ENCODE results near the gene FCHSD2. TPM values are rescaled to one million over a fixed set of nuclear protein-coding genes. Genes with fewer than 3 reads are reported as not detected.
A peak's percentile ranks its signal among the peaks of the same experiment; 100 is the strongest.
"Not testable (repeated sequence)": the region's sequence is repeated elsewhere in the genome, so short reads cannot be mapped to it uniquely, and the experiment has no call there.

FCHSD2 gene
- total and polyA plus RNA-seq, 5 experiments from 2014 or later = 11.8 to 70.0 (median 15.6) TPM

- H3K4me1 Mint-ChIP-seq = peaks cover 15 to 53% (median 18%) of the 10 kb centered on the region in 4 donors
- POLR2A ChIA-PET = no interaction called here
- H3K27me3 Mint-ChIP-seq = no peaks in the 10 kb centered on the region
- peaks cover 0 to 2% (median 0%) of the 10 kb centered on the region in 9 donors for H3K9me3 Mint-ChIP-seq
- ATAC-seq (no peak), DNase-seq (no peak)
- H3K36me3 Mint-ChIP-seq = peaks cover 0 to 14% (median 0%) of the 10 kb centered on the region in 3 donors
- peak overlapping the region in 2 of 10 donors; percentile 13 to 29 for H3K27ac Mint-ChIP-seq
- H3K4me3 Mint-ChIP-seq = no peak overlapping the region
Observed at GRCh38 chr11:72808331-72808798, 333.8 kb downstream of the FCHSD2 start.

- no peak for ATAC-seq
- peaks cover 0 to 2% (median 0%) of the 10 kb centered on the region in 9 donors for H3K9me3 Mint-ChIP-seq
- DNase-seq = no peak
- POLR2A ChIA-PET = no interaction called here
- H3K36me3 Mint-ChIP-seq = peaks cover 0 to 14% (median 0%) of the 10 kb centered on the region in 3 donors
- H3K4me3 Mint-ChIP-seq = no peak overlapping the region
- H3K4me1 Mint-ChIP-seq = peaks cover 10 to 47% (median 13%) of the 10 kb centered on the region in 4 donors
- peak overlapping the region in 2 of 10 donors; percentile 29 to 80 for H3K27ac Mint-ChIP-seq
- H3K27me3 Mint-ChIP-seq = no peaks in the 10 kb centered on the region
Observed at GRCh38 chr11:72807792-72808191, 334.3 kb downstream of the FCHSD2 start.

GRCh38 chr11:72807021-72807693 is 335.0 kb downstream of the FCHSD2 start:
- Mint-ChIP-seq H3K27ac (peak overlapping the region in 3 of 10 donors; percentile 4 to 41 (median 40)), H3K9me3 (peaks cover 0 to 2% (median 0%) of the 10 kb centered on the region in 9 donors), H3K27me3 (no peaks in the 10 kb centered on the region), H3K36me3 (peaks cover 0 to 14% (median 0%) of the 10 kb centered on the region in 3 donors), H3K4me3 (no peak overlapping the region), H3K4me1 (peaks cover 6 to 43% (median 9%) of the 10 kb centered on the region in 4 donors)
- DNase-seq (no peak), ATAC-seq (no peak)
- POLR2A ChIA-PET = no interaction called here

GRCh38 chr11:72806378-72806777 is 335.7 kb downstream of the FCHSD2 start:
- POLR2A ChIA-PET, DNase-seq, H3K9me3 Mint-ChIP-seq, ATAC-seq, H3K27me3 Mint-ChIP-seq, H3K4me3 Mint-ChIP-seq: not testable (repeated sequence)
- H3K4me1 Mint-ChIP-seq = peaks cover 3 to 37% (median 7%) of the 10 kb centered on the region in 4 donors
- peaks cover 0 to 14% (median 0%) of the 10 kb centered on the region in 3 donors for H3K36me3 Mint-ChIP-seq
- H3K27ac Mint-ChIP-seq = peak overlapping the region in 1 of 10 donors; percentile 19

- no peak for ATAC-seq
Observed at GRCh38 chr11:72805216-72805615, 336.9 kb downstream of the FCHSD2 start.

GRCh38 chr11:72802822-72803221 is 339.3 kb downstream of the FCHSD2 start:
- no peak overlapping the region for H3K4me3 Mint-ChIP-seq

More at GRCh38 chr11:72805216-72805615, 336.9 kb downstream of the FCHSD2 start:
- POLR2A ChIA-PET = interaction anchor here (1.4 kb wide), 1 partner anchor 11 kb away, joined by 4 read pairs; the partner anchor contains the start of gene STARD10
- Mint-ChIP-seq H3K27ac (no peak overlapping the region), H3K27me3 (no peaks in the 10 kb centered on the region), H3K4me1 (peaks cover under 1 to 29% (median 2%) of the 10 kb centered on the region in 4 donors), H3K9me3 (no peaks in the 10 kb centered on the region), H3K4me3 (no peak overlapping the region), H3K36me3 (peaks cover 0 to 9% (median 0%) of the 10 kb centered on the region in 3 donors)
- no peak for DNase-seq

GRCh38 chr11:72799441-72799840 is 342.7 kb downstream of the FCHSD2 start:
- Mint-ChIP-seq H3K27ac (no peak overlapping the region), H3K36me3 (no peaks in the 10 kb centered on the region), H3K27me3 (no peaks in the 10 kb centered on the region), H3K4me1 (peaks cover 5 to 11% (median 5%) of the 10 kb centered on the region in 4 donors), H3K4me3 (no peak overlapping the region), H3K9me3 (no peaks in the 10 kb centered on the region)
- POLR2A ChIA-PET = interaction anchor here (0.7 kb wide), 1 partner anchor 19 kb away, joined by 3 read pairs; no protein-coding TSS in a partner anchor
- DNase-seq (no peak), ATAC-seq (peak in 1 of 2 donors; percentile 44)

More at GRCh38 chr11:72802822-72803221, 339.3 kb downstream of the FCHSD2 start:
- Mint-ChIP-seq H3K36me3 (peaks cover 0 to 2% (median 0%) of the 10 kb centered on the region in 3 donors), H3K9me3 (no peaks in the 10 kb centered on the region), H3K27me3 (no peaks in the 10 kb centered on the region), H3K27ac (no peak overlapping the region), H3K4me1 (peaks cover 0 to 17% (median 2%) of the 10 kb centered on the region in 4 donors)
- POLR2A ChIA-PET = interaction anchor here (1.2 kb wide), 2 partner anchors 9 to 10 kb away, joined by 3 read pairs; partner anchors contain the start of gene STARD10
- ATAC-seq (no peak), DNase-seq (no peak)

GRCh38 chr11:72798361-72798760 is 343.8 kb downstream of the FCHSD2 start:
- Mint-ChIP-seq H3K9me3 (no peaks in the 10 kb centered on the region), H3K4me3 (no peak overlapping the region), H3K27ac (peak overlapping the region in 2 of 10 donors; percentile 29 to 67), H3K36me3 (no peaks in the 10 kb centered on the region), H3K4me1 (peaks cover 7 to 21% (median 14%) of the 10 kb centered on the region in 4 donors), H3K27me3 (no peaks in the 10 kb centered on the region)
- POLR2A ChIA-PET = no interaction called here
- DNase-seq = no peak
- no peak for ATAC-seq

GRCh38 chr11:72793425-72794367 is 348.4 kb downstream of the FCHSD2 start, which contains the start of gene STARD10:
Gene STARD10 (minus strand): TSS chr11:72794047. CDS start chr11:72781181, 12,866 bp downstream.
- DNase-seq (peak; percentile 87 to 99 (median 96)), ATAC-seq (peak; percentile 91)
- Mint-ChIP-seq H3K4me3 (peak within 1 kb of the TSS; percentile 92 to 100 (median 98)), H3K9me3 (no peaks in the 10 kb centered on the region), H3K27me3 (no peaks in the 10 kb centered on the region), H3K4me1 (peaks cover 9 to 36% (median 29%) of the 10 kb centered on the region in 4 donors), H3K27ac (peak within 1 kb of the TSS; percentile 99 to 100 (median 100)), H3K36me3 (no peaks in the 10 kb centered on the region)
- POLR2A ChIA-PET = interaction anchor here (0.5 to 4.0 kb wide), 12 partner anchors 9 to 596 kb away, joined by 3 to 41 read pairs (median 6); partner anchors contain the start of genes ARAP1, ATG16L2 and FCHSD2

GRCh38 chr11:72793076-72793424 is 349.1 kb downstream of the FCHSD2 start:
- H3K27me3 Mint-ChIP-seq = no peaks in the 10 kb centered on the region

GRCh38 chr11:72792437-72793021 is 349.6 kb downstream of the FCHSD2 start:
- POLR2A ChIA-PET = interaction anchor here (0.9 to 4.0 kb wide), 9 partner anchors 10 to 350 kb away, joined by 3 to 41 read pairs (median 8); partner anchors contain the start of genes ARAP1, ATG16L2 and FCHSD2
- no peaks in the 10 kb centered on the region for H3K36me3 Mint-ChIP-seq
- H3K4me1 Mint-ChIP-seq = peaks cover 11 to 38% (median 37%) of the 10 kb centered on the region in 4 donors
- no peak for ATAC-seq
- H3K27me3 Mint-ChIP-seq = no peaks in the 10 kb centered on the region
- no peak for DNase-seq
- peak overlapping the region; percentile 99 to 100 (median 100) for H3K27ac Mint-ChIP-seq
- H3K4me3 Mint-ChIP-seq = peak overlapping the region; percentile 1 to 100 (median 98)
- H3K9me3 Mint-ChIP-seq = no peaks in the 10 kb centered on the region

More at GRCh38 chr11:72793076-72793424, 349.1 kb downstream of the FCHSD2 start:
- DNase-seq (no peak), ATAC-seq (no peak)
- Mint-ChIP-seq H3K4me1 (peaks cover 9 to 38% (median 32%) of the 10 kb centered on the region in 4 donors), H3K4me3 (peak overlapping the region; percentile 92 to 100 (median 98)), H3K9me3 (no peaks in the 10 kb centered on the region), H3K36me3 (no peaks in the 10 kb centered on the region), H3K27ac (peak overlapping the region; percentile 99 to 100 (median 100))
- POLR2A ChIA-PET = interaction anchor here (0.9 to 4.0 kb wide), 9 partner anchors 11 to 349 kb away, joined by 3 to 41 read pairs (median 8); partner anchors contain the start of genes ARAP1, ATG16L2 and FCHSD2
